Body of pancreas (tissue), 4 donors: ENCODE measurements around the gene SPTBN1. TPM values are rescaled to one million over a fixed set of nuclear protein-coding genes. Genes with fewer than 3 reads are reported as not detected.

Experiments used
- ATAC-seq: fragments of 150-250 bp; one replicate; pipeline ENCODE4 v1.9.1; 2016
- DNase-seq, 4 donors: peaks; one replicate each; pipeline ENCODE4 v3.0.0-alpha.2; 2019
- H3K27ac ChIP-seq, 4 donors: fragments of 200-600 bp; sonication (generic); 1 replicate in 3 of 4; 2 replicates in 1 of 4; pipeline versions ENCODE4 v1.5.1 to v1.6.1; 2016 to 2019; ENCODE audit warnings: mild to moderate bottlenecking in 1 of 4, mixed read lengths in 1 of 4, moderate library complexity in 1 of 4
- H3K27me3 ChIP-seq, 2 donors: fragments of 200-600 bp; sonication (generic); one replicate each; pipeline ENCODE4 v1.6.0; 2016; ENCODE audit warnings: mild to moderate bottlenecking in 1 of 2
- H3K36me3 ChIP-seq, 2 donors: fragments of 200-600 bp; sonication (generic); replicated peaks in 1 of 2; 2 replicates each; pipeline ENCODE4 v1.5.1; 2016; ENCODE audit warnings: low read depth in 2 of 2; ENCODE audit not compliant: insufficient read depth in 1 of 2
- H3K4me1 ChIP-seq: fragments of 200-600 bp; sonication (generic); one replicate; pipeline ENCODE4 v1.6.0; 2016
- H3K4me3 ChIP-seq, 2 donors: fragments of 200-600 bp; sonication (generic); 1 replicate in 1 of 2; 2 replicates in 1 of 2; pipeline ENCODE4 v1.5.1; 2016 to 2019
- H3K9me3 ChIP-seq, 3 donors: fragments of 200-600 bp; sonication (generic); 1 replicate in 2 of 3; 2 replicates in 1 of 3; pipeline ENCODE4 v1.5.1; 2016
- CTCF ChIP-seq, 7 experiments: fragments of 450-650 bp in 4 of 7; fragments of 200-600 bp in 3 of 7; sonication (generic) in 3 of 7; IDR thresholded peaks; one replicate each; pipeline ENCODE4 v1.5.1; 2016 to 2019; ENCODE audit warnings: antibody characterized with exemption in 7 of 7
- POLR2A ChIP-seq, 3 donors: fragments of 450-650 bp; IDR thresholded peaks; one replicate each; pipeline ENCODE4 v1.6.1; 2016; ENCODE audit warnings: antibody characterized with exemption in 3 of 3, mild to moderate bottlenecking in 2 of 3
- WGBS, 2 donors: methylation state at CpG; one replicate each; pipeline ENCODE4 v1.1.5; 2017; 5-methylcytosine and 5-hydroxymethylcytosine counted together
- intact Hi-C: fragments of 100-400 bp; cut with DNase I; formaldehyde crosslinking; loops from one replicate; pipeline ENCODE4 v1.15.1; 2023
- total RNA-seq, 2 donors: library from RNA; depleted of rRNA; stranded (reverse); fragments of >200 nt; gene quantifications; one replicate each; pipeline ENCODE4 v1.1.0, GENCODE V29; 2016

Gene SPTBN1
- total RNA-seq, 2 donors from 2014 or later = 186 to 195 TPM

- Histone ChIP-seq H3K27ac (peak overlapping the region; percentile 77 to 87 (median 82)), H3K36me3 (no peaks in the 10 kb centered on the region), H3K9me3 (no peaks in the 10 kb centered on the region), H3K4me3 (peak overlapping the region; percentile 21 to 31), H3K4me1 (peaks cover 7% of the 10 kb centered on the region), H3K27me3 (no peaks in the 10 kb centered on the region)
- ATAC-seq (peak; percentile 76), DNase-seq (peak; percentile 59 to 80 (median 72))
- 10 to 13% methylated on average over 7 to 35 of the region's 35 CpGs for WGBS, 2 donors
- TF ChIP-seq POLR2A (IDR thresholded peaks at IDR 0.05) (no peak), CTCF (IDR thresholded peaks at IDR 0.05) (peak in 2 of 7 experiments; percentile 21 to 33)
- intact Hi-C loops = no loop called here
Observed at GRCh38 chr2:54708584-54709335, 252.6 kb downstream of the SPTBN1 start.

- WGBS, 2 donors = 3 to 8% methylated on average over 4 to 18 of the region's 18 CpGs
- H3K9me3 ChIP-seq = no peaks in the 10 kb centered on the region
- H3K27ac ChIP-seq = peak overlapping the region; percentile 77 to 87 (median 82)
- ATAC-seq (peak; percentile 87), DNase-seq (peak; percentile 72 to 86 (median 81))
- H3K36me3 ChIP-seq = no peaks in the 10 kb centered on the region
- intact Hi-C loops = no loop called here
- peaks cover 7% of the 10 kb centered on the region for H3K4me1 ChIP-seq
- TF ChIP-seq CTCF (IDR thresholded peaks at IDR 0.05) (no peak), POLR2A (IDR thresholded peaks at IDR 0.05) (peak; percentile 65 to 78 (median 65))
- H3K27me3 ChIP-seq = no peaks in the 10 kb centered on the region
- H3K4me3 ChIP-seq = peak overlapping the region; percentile 21 to 31
Observed at GRCh38 chr2:54709336-54709809, 253.2 kb downstream of the SPTBN1 start.

GRCh38 chr2:54710216-54710615 lies 254.1 kb downstream of the SPTBN1 start:
- peaks cover 7% of the 10 kb centered on the region for H3K4me1 ChIP-seq
- H3K27ac ChIP-seq = peak overlapping the region in 3 of 4 donors; percentile 80 to 87 (median 83)
- H3K36me3 ChIP-seq = no peaks in the 10 kb centered on the region
- intact Hi-C loops = no loop called here
- TF ChIP-seq POLR2A (IDR thresholded peaks at IDR 0.05) (no peak), CTCF (IDR thresholded peaks at IDR 0.05) (no peak)
- no peaks in the 10 kb centered on the region for H3K27me3 ChIP-seq
- no peak overlapping the region for H3K4me3 ChIP-seq
- no peak for ATAC-seq
- DNase-seq = peak in 2 of 4 donors; percentile 50 to 63
- H3K9me3 ChIP-seq = no peaks in the 10 kb centered on the region
- WGBS, 2 donors = 44 to 68% methylated on average over 3 to 10 of the region's 10 CpGs

- WGBS, 2 donors = 89 to 93% methylated on average over 6 of the region's 6 CpGs
- Histone ChIP-seq H3K27ac (no peak overlapping the region), H3K36me3 (no peaks in the 10 kb centered on the region), H3K4me1 (peaks cover 7% of the 10 kb centered on the region), H3K9me3 (no peaks in the 10 kb centered on the region), H3K27me3 (no peaks in the 10 kb centered on the region), H3K4me3 (no peak overlapping the region)
- intact Hi-C loops = no loop called here
- ATAC-seq (no peak), DNase-seq (no peak)
- TF ChIP-seq CTCF (IDR thresholded peaks at IDR 0.05) (no peak), POLR2A (IDR thresholded peaks at IDR 0.05) (no peak)
Observed at GRCh38 chr2:54712516-54712915, 256.4 kb downstream of the SPTBN1 start.
